IMR-90 (cell line): ENCODE results near the gene FAHD1. TPM values are rescaled to one million over a fixed set of nuclear protein-coding genes. Genes with fewer than 3 reads are reported as not detected.

Source experiments
- ATAC-seq: fragments of 200-7000 bp; cut with Tn5 transposase; 2 replicates; pipeline ENCODE4 v1.9.1; 2020; ENCODE audit warnings: low read depth, mild to moderate bottlenecking, moderate library complexity
- BruUV-seq: library from RNA; stranded (reverse); fragments of 400-500 nt; replicated peaks from 2 replicates; lab custom pipeline; 2021; lab: Mats Ljungman, UMichigan
- CTCF ChIA-PET: fragments of 300-600 bp; formaldehyde crosslinking; extraction: SDS; loops from one replicate; lab custom pipeline; 2021; ENCODE audit warnings: antibody characterized with exemption; lab: Yijun Ruan, JAX
- POLR2A ChIA-PET: fragments of 300-600 bp; sonication (Branson Sonifier 250); formaldehyde crosslinking; loops from one replicate; lab custom pipeline; 2022; ENCODE audit warnings: antibody characterized with exemption; ENCODE audit not compliant: unreplicated experiment; lab: Charles Lee
- DNase-seq: peaks from one replicate; pipeline ENCODE4 v3.0.0; 2013
- H2AFZ ChIP-seq: replicated peaks from 2 replicates; pipeline ENCODE3; 2013; ENCODE audit warnings: low read length, mild to moderate bottlenecking; ENCODE audit not compliant: poor library complexity
- H2AK5ac ChIP-seq: 2 replicates; pipeline ENCODE4 v1.6.1; 2013; ENCODE audit warnings: low read depth, low read length, inconsistent platforms
- H2AK9ac ChIP-seq: replicated peaks from 2 replicates; pipeline ENCODE3; 2013; ENCODE audit warnings: mild to moderate bottlenecking, low read depth, low read length, moderate library complexity; ENCODE audit not compliant: poor library complexity
- H2BK120ac ChIP-seq: 2 replicates; pipeline ENCODE4 v1.6.1; 2013; ENCODE audit warnings: low read depth, low read length, inconsistent platforms
- H2BK15ac ChIP-seq: 3 replicates; pipeline ENCODE4 v1.6.1; 2013; ENCODE audit warnings: low read depth, low read length, inconsistent platforms
- H2BK20ac ChIP-seq: 2 replicates; pipeline ENCODE4 v1.6.1; 2013; ENCODE audit warnings: low read depth, mild to moderate bottlenecking, inconsistent platforms, low read length, moderate library complexity
- H2BK5ac ChIP-seq: 2 replicates; pipeline ENCODE4 v1.6.1; 2013; ENCODE audit warnings: mild to moderate bottlenecking, low read depth, low read length, inconsistent platforms; ENCODE audit not compliant: poor library complexity, severe bottlenecking
- H3K14ac ChIP-seq: replicated peaks from 2 replicates; pipeline ENCODE4 v1.6.1; 2013; ENCODE audit warnings: low read depth, low read length, inconsistent platforms
- H3K18ac ChIP-seq: 2 replicates; pipeline ENCODE4 v1.6.1; 2013; ENCODE audit warnings: low read depth, low read length, control low read depth
- H3K23ac ChIP-seq: 2 replicates; pipeline ENCODE4 v1.6.1; 2013; ENCODE audit warnings: low read depth, low read length, inconsistent platforms
- H3K27ac ChIP-seq: 2 replicates; pipeline ENCODE4 v1.5.1; 2013; ENCODE audit warnings: mild to moderate bottlenecking, control low read depth, low read length; ENCODE audit not compliant: insufficient read depth
- H3K27me3 ChIP-seq: 2 replicates; pipeline ENCODE4 v1.6.1; 2013; ENCODE audit warnings: low read length; ENCODE audit not compliant: control insufficient read depth, insufficient read depth
- H3K36me3 ChIP-seq: 2 replicates; pipeline ENCODE4 v1.6.1; 2013; ENCODE audit warnings: low read length, mixed read lengths; ENCODE audit not compliant: control insufficient read depth, insufficient read depth
- H3K4ac ChIP-seq: 2 replicates; pipeline ENCODE4 v1.6.1; 2013; ENCODE audit warnings: low read depth, low read length, inconsistent platforms
- H3K4me1 ChIP-seq: 2 replicates; pipeline ENCODE4 v1.6.1; 2013; ENCODE audit warnings: low read length, mixed read lengths; ENCODE audit not compliant: control insufficient read depth, insufficient read depth
- H3K4me2 ChIP-seq: 2 replicates; pipeline ENCODE4 v1.6.1; 2013; ENCODE audit warnings: low read depth, mild to moderate bottlenecking, control low read depth, low read length, moderate library complexity
- H3K4me3 ChIP-seq: 2 replicates; pipeline ENCODE4 v1.5.1; 2013; ENCODE audit warnings: low read depth, mild to moderate bottlenecking, control low read depth, low read length, moderate library complexity; ENCODE audit not compliant: insufficient read depth
- H3K56ac ChIP-seq: 2 replicates; pipeline ENCODE4 v1.6.1; 2013; ENCODE audit warnings: low read length, inconsistent platforms; ENCODE audit not compliant: insufficient read depth; ENCODE audit errors: extremely low read depth
- H3K79me1 ChIP-seq, 2 experiments: 2 replicates each; pipeline ENCODE4 v1.6.1; 2013; ENCODE audit warnings: low read length in 2 of 2, inconsistent platforms in 1 of 2, low read depth in 1 of 2
- H3K9ac ChIP-seq: 2 replicates; pipeline ENCODE4 v1.6.1; 2013; ENCODE audit warnings: low read depth, low read length, control low read depth
- H3K9me1 ChIP-seq: 2 replicates; pipeline ENCODE4 v1.6.1; 2013; ENCODE audit warnings: low read length, inconsistent platforms; ENCODE audit not compliant: insufficient read depth
- H3K9me3 ChIP-seq: 2 replicates; pipeline ENCODE4 v1.6.1; 2013; ENCODE audit warnings: low read length; ENCODE audit not compliant: control insufficient read depth, insufficient read depth
- H4K20me1 ChIP-seq: 2 replicates; pipeline ENCODE4 v1.6.1; 2013; ENCODE audit warnings: low read length, inconsistent platforms; ENCODE audit not compliant: insufficient read depth
- H4K5ac ChIP-seq: 2 replicates; pipeline ENCODE4 v1.6.1; 2013; ENCODE audit warnings: mild to moderate bottlenecking, low read depth, low read length, control low read depth
- H4K8ac ChIP-seq, 2 experiments: 2 replicates each; pipeline ENCODE4 v1.6.1; 2013; ENCODE audit warnings: low read depth in 2 of 2, low read length in 2 of 2, control low read depth in 1 of 2, inconsistent platforms in 1 of 2
- H4K91ac ChIP-seq: 2 replicates; pipeline ENCODE4 v1.6.1; 2013; ENCODE audit warnings: low read depth, low read length, inconsistent platforms; ENCODE audit not compliant: insufficient read depth
- BHLHE40 ChIP-seq: fragments of 150-350 bp; IDR thresholded peaks from 2 replicates; pipeline ENCODE4 v1.6.1; 2016; ENCODE audit warnings: mild to moderate bottlenecking, low read depth, low read length
- CEBPB ChIP-seq: IDR thresholded peaks from 2 replicates; pipeline ENCODE4 v1.6.1; 2012; ENCODE audit warnings: low read depth, low read length, improper control_type of control experiment
- CHD1 ChIP-seq: IDR thresholded peaks from 2 replicates; pipeline ENCODE4 v1.6.1; 2012; ENCODE audit warnings: low read depth, low read length, improper control_type of control experiment
- CTCF ChIP-seq: conservative IDR thresholded peaks from 2 replicates; pipeline ENCODE4 v1.5.1; 2012; ENCODE audit warnings: mild to moderate bottlenecking, low read depth, low read length, improper control_type of control experiment
- ELK1 ChIP-seq: fragments of 150-350 bp; IDR thresholded peaks from 2 replicates; pipeline ENCODE4 v1.6.1; 2016; ENCODE audit warnings: low read depth, mild to moderate bottlenecking, low read length, moderate library complexity, borderline replicate concordance
- FOS ChIP-seq: fragments of 150-350 bp; IDR thresholded peaks from 2 replicates; pipeline ENCODE4 v1.6.1; 2016; ENCODE audit warnings: low read depth, low read length
- MAFK ChIP-seq: IDR thresholded peaks from 2 replicates; pipeline ENCODE4 v1.6.1; 2012; ENCODE audit warnings: low read depth, low read length, improper control_type of control experiment
- MAZ ChIP-seq: IDR thresholded peaks from 2 replicates; pipeline ENCODE4 v1.6.1; 2012; ENCODE audit warnings: low read depth, mild to moderate bottlenecking, low read length, improper control_type of control experiment, moderate library complexity, borderline replicate concordance
- MXI1 ChIP-seq: IDR thresholded peaks from 2 replicates; pipeline ENCODE4 v1.6.1; 2012; ENCODE audit warnings: low read depth, mild to moderate bottlenecking, low read length, moderate library complexity, borderline replicate concordance
- POLR2A ChIP-seq: IDR thresholded peaks from 2 replicates; pipeline ENCODE4 v1.6.1; 2012; ENCODE audit warnings: mild to moderate bottlenecking, low read depth, low read length
- RAD21 ChIP-seq: IDR thresholded peaks from 2 replicates; pipeline ENCODE4 v1.6.1; 2012; ENCODE audit warnings: low read length, improper control_type of control experiment
- RCOR1 ChIP-seq: IDR thresholded peaks from 2 replicates; pipeline ENCODE4 v1.6.1; 2012; ENCODE audit warnings: mild to moderate bottlenecking, low read length, improper control_type of control experiment; ENCODE audit not compliant: insufficient replicate concordance
- RFX5 ChIP-seq: IDR thresholded peaks from 2 replicates; pipeline ENCODE4 v1.8.0; 2012; ENCODE audit warnings: low read depth, mild to moderate bottlenecking, low read length, moderate library complexity
- SMC3 ChIP-seq: fragments of 150-350 bp; IDR thresholded peaks from 2 replicates; pipeline ENCODE4 v1.6.1; 2016; ENCODE audit warnings: low read depth, mild to moderate bottlenecking, antibody characterized with exemption, low read length, moderate library complexity
- WGBS, 2 experiments: methylation state at CpG; one replicate each; pipeline versions ENCODE4 v1.1.5 to v1.1.7; 2013; ENCODE audit warnings: missing lambda C conversion rate in 2 of 2; ENCODE audit not compliant: insufficient read length in 1 of 2; ENCODE audit errors: extremely low coverage in 2 of 2; 5-methylcytosine and 5-hydroxymethylcytosine counted together
- dilution Hi-C: fragments of 300-500 bp; cut with HindIII; formaldehyde crosslinking; loops from one replicate; pipeline ENCODE4 v1.14.3; 2018; ENCODE audit warnings: low sequenced_read_pairs; ENCODE audit not compliant: unreplicated experiment
- in situ Hi-C: fragments of 300-500 bp; cut with MboI; formaldehyde crosslinking; loops from 3 replicates; pipeline ENCODE4 v1.14.3; 2019; ENCODE audit warnings: low sequenced_read_pairs, inconsistent platforms, mixed read lengths
- intact Hi-C: fragments of 100-400 bp; cut with micrococcal nuclease; formaldehyde crosslinking; loops from 2 replicates; pipeline ENCODE4 v1.10.0; 2022
- polyA plus RNA-seq, 3 experiments: library from polyadenylated mRNA; depleted of rRNA; stranded (reverse); fragments of >200 nt; gene quantifications; 2 replicates each; pipeline ENCODE4 v1.2.3, GENCODE V29; 2012; ENCODE audit warnings: low replicate concordance in 1 of 3
- total RNA-seq: library from RNA; depleted of rRNA; stranded (reverse); fragments of >200 nt; gene quantifications from 2 replicates; pipeline ENCODE4 v1.2.3, GENCODE V29; 2012
- TF ChIP-seq, protein P1 (sequence below): fragments of 150-350 bp; IDR thresholded peaks from 2 replicates; pipeline ENCODE4 v1.6.1; 2017; ENCODE audit warnings: mild to moderate bottlenecking, antibody characterized with exemption, low read length, low read depth

The FAHD1 gene
- total and polyA plus RNA-seq, 2 of the 4 experiments (the other 2 are of a cell fraction), result 65.3 to 85.9 TPM

- Histone ChIP-seq H2AFZ (peak overlapping the region; percentile 84), H3K18ac (no peak overlapping the region), H3K27ac (peak overlapping the region; percentile 19; the same call in 1 of the 2 replicates), H3K23ac (no peak overlapping the region), H2BK120ac (no peak overlapping the region), H3K56ac (no peak overlapping the region), H2AK5ac (0 out of 2 replicates have a peak overlapping the region, but pooled peaks have one; percentile 3), H4K91ac (no peak overlapping the region), H3K27me3 (no peaks in the 10 kb centered on the region), H3K4ac (peak overlapping the region; percentile 9; the same call in 1 of the 2 replicates), H3K4me2 (peak overlapping the region; percentile 65), H4K20me1 (no peaks in the 10 kb centered on the region), H3K36me3 (peaks cover 23% of the 10 kb centered on the region; the same call in 1 of the 2 replicates), H3K9me1 (peaks cover 2% of the 10 kb centered on the region; the same call in 1 of the 2 replicates), H3K79me1 (0 out of 4 replicates have a peak, but pooled peaks cover 0 to 2% of the 10 kb centered on the region in 2 experiments), H3K9me3 (no peaks in the 10 kb centered on the region), H3K4me1 (peaks cover 4% of the 10 kb centered on the region; the same call in 1 of the 2 replicates), H2BK5ac (no peak overlapping the region), H3K9ac (no peak overlapping the region), H3K4me3 (no peak overlapping the region), H4K5ac (no peak overlapping the region), H4K8ac (peak overlapping the region in 1 of 2 experiments; percentile 8; a peak in 1 of 4 replicates), H2BK20ac (no peak overlapping the region), H2BK15ac (no peak overlapping the region), H2AK9ac (peak overlapping the region; percentile 25), H3K14ac (no peak overlapping the region)
- in situ Hi-C loops, result no loop called here
- dilution Hi-C loops, result no loop called here
- ChIA-PET POLR2A (no interaction called here), CTCF (interaction anchor here (0.7 to 0.8 kb wide), 2 partner anchors 130 to 152 kb away, joined by 3 to 4 read pairs; partner anchors contain the start of genes MSRB1 and RPS2)
- intact Hi-C loops, result loop anchor here (1.0 kb wide), 1 partner anchor 117 kb away; no protein-coding TSS in a partner anchor
- BruUV-seq, result no TSS peak
- WGBS, 2 experiments, result no CpG with 5 or more reads among the region's 17 CpGs
- peak; percentile 100 for ATAC-seq
- DNase-seq, result peak; percentile 85
- TF ChIP-seq POLR2A (no peak), MXI1 (peak; percentile 96), CHD1 (no peak), SMC3 (peak; percentile 57), CEBPB (no peak), CTCF (peak; percentile 87), MAZ (peak; percentile 30; the same call in 1 of the 2 replicates), FOS (no peak), BHLHE40 (peak; percentile 32; the same call in 1 of the 2 replicates), RCOR1 (no peak), MAFK (no peak), ELK1 (no peak), RFX5 (no peak), RAD21 (peak; percentile 70)
- TF ChIP-seq, protein P1, sequence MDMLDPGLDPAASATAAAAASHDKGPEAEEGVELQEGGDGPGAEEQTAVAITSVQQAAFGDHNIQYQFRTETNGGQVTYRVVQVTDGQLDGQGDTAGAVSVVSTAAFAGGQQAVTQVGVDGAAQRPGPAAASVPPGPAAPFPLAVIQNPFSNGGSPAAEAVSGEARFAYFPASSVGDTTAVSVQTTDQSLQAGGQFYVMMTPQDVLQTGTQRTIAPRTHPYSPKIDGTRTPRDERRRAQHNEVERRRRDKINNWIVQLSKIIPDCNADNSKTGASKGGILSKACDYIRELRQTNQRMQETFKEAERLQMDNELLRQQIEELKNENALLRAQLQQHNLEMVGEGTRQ, result peak; percentile 37; the same call in 1 of the 2 replicates
Measured at GRCh38 chr16:1812732-1813163, 14.3 kb upstream of the FAHD1 start.
